ENCODE data around the gene IPO9. TPM values are rescaled to one million over a fixed set of nuclear protein-coding genes. Genes with fewer than 3 reads are reported as not detected.

IPO9 gene
- total RNA-seq, 1 donor from 2014 or later: 50.2 TPM

GRCh38 chr1:201890806-201891450 lies 62.0 kb downstream of the IPO9 start:
- DNase-seq (ENCODE audit: low read depth): no peak
- Histone ChIP-seq H2AFZ (ENCODE audit: low read depth, low read length) (no peak overlapping the region), H3K79me2 (ENCODE audit: insufficient read depth, low read length) (peaks cover 8% of the 10 kb centered on the region), H3K4me2 (ENCODE audit: low read length) (no peak overlapping the region), H3K9me3 (ENCODE audit: insufficient read depth, low read depth, low read length) (no peaks in the 10 kb centered on the region), H4K20me1 (ENCODE audit: insufficient read depth, low read length) (peaks cover 4% of the 10 kb centered on the region), H3K9ac (ENCODE audit: low read length) (no peak overlapping the region), H3K36me3 (ENCODE audit: insufficient read depth, low read length) (peaks cover 3% of the 10 kb centered on the region), H3K27me3 (ENCODE audit: insufficient read depth, low read length) (no peaks in the 10 kb centered on the region), H3K27ac (ENCODE audit: low read depth, low read length) (no peak overlapping the region), H3K4me1 (ENCODE audit: insufficient read depth, low read length) (peaks cover 15% of the 10 kb centered on the region), H3K4me3 (ENCODE audit: insufficient read depth, low read depth, low read length) (no peak overlapping the region)
- peaks cover 8% of the 10 kb centered on the region for H3K36me3 Mint-ChIP-seq (ENCODE audit: low read depth, unreplicated experiment)
- H3K4me3 Mint-ChIP-seq (ENCODE audit: unreplicated experiment): no peak overlapping the region
- TF ChIP-seq CTCF (IDR thresholded peaks at IDR 0.05; ENCODE audit: insufficient read depth, low read depth, low read length) (no peak), EZH2 (IDR thresholded peaks at IDR 0.05; ENCODE audit: insufficient read depth, low read length) (no peak)
- H3K27ac Mint-ChIP-seq (ENCODE audit: unreplicated experiment): no peak overlapping the region
- no peak for FAIRE-seq
- H3K27me3 Mint-ChIP-seq (ENCODE audit: low read depth, unreplicated experiment): peaks cover 30% of the 10 kb centered on the region
- peaks cover 15% of the 10 kb centered on the region for H3K4me1 Mint-ChIP-seq (ENCODE audit: low read depth, unreplicated experiment)
- H3K9me3 Mint-ChIP-seq (ENCODE audit: unreplicated experiment): no peaks in the 10 kb centered on the region

- H3K9ac ChIP-seq (ENCODE audit: low read length): no peak overlapping the region
- H3K4me1 ChIP-seq (ENCODE audit: insufficient read depth, low read length): peaks cover 15% of the 10 kb centered on the region
- DNase-seq (ENCODE audit: low read depth) (no peak), FAIRE-seq (no peak)
- Mint-ChIP-seq H3K27me3 (ENCODE audit: low read depth, unreplicated experiment) (peaks cover 30% of the 10 kb centered on the region), H3K36me3 (ENCODE audit: low read depth, unreplicated experiment) (peaks cover 11% of the 10 kb centered on the region), H3K27ac (ENCODE audit: unreplicated experiment) (peak overlapping the region; percentile 62), H3K4me1 (ENCODE audit: low read depth, unreplicated experiment) (peaks cover 19% of the 10 kb centered on the region), H3K9me3 (ENCODE audit: unreplicated experiment) (no peaks in the 10 kb centered on the region), H3K4me3 (ENCODE audit: unreplicated experiment) (no peak overlapping the region)
- H3K9me3 ChIP-seq (ENCODE audit: insufficient read depth, low read depth, low read length): no peaks in the 10 kb centered on the region
- H3K27ac ChIP-seq (ENCODE audit: low read depth, low read length): no peak overlapping the region
- peaks cover 4% of the 10 kb centered on the region for H4K20me1 ChIP-seq (ENCODE audit: insufficient read depth, low read length)
- H3K4me3 ChIP-seq (ENCODE audit: insufficient read depth, low read depth, low read length): no peak overlapping the region
- no peak for TF ChIP-seq CTCF (IDR thresholded peaks at IDR 0.05; ENCODE audit: insufficient read depth, low read depth, low read length)
- H3K36me3 ChIP-seq (ENCODE audit: insufficient read depth, low read length): peaks cover 3% of the 10 kb centered on the region
- peaks cover 8% of the 10 kb centered on the region for H3K79me2 ChIP-seq (ENCODE audit: insufficient read depth, low read length)
- H3K27me3 ChIP-seq (ENCODE audit: insufficient read depth, low read length): no peaks in the 10 kb centered on the region
- no peak overlapping the region for H2AFZ ChIP-seq (ENCODE audit: low read depth, low read length)
- H3K4me2 ChIP-seq (ENCODE audit: low read length): no peak overlapping the region
Measured at GRCh38 chr1:201891451-201892045, 62.6 kb downstream of the IPO9 start.

GRCh38 chr1:201892211-201892610 lies 63.3 kb downstream of the IPO9 start:
- Histone ChIP-seq H3K36me3 (ENCODE audit: insufficient read depth, low read length) (peaks cover 3% of the 10 kb centered on the region), H3K27ac (ENCODE audit: low read depth, low read length) (no peak overlapping the region), H3K27me3 (ENCODE audit: insufficient read depth, low read length) (no peaks in the 10 kb centered on the region), H3K4me2 (ENCODE audit: low read length) (no peak overlapping the region), H3K9ac (ENCODE audit: low read length) (no peak overlapping the region), H3K9me3 (ENCODE audit: insufficient read depth, low read depth, low read length) (no peaks in the 10 kb centered on the region), H4K20me1 (ENCODE audit: insufficient read depth, low read length) (peaks cover 4% of the 10 kb centered on the region), H3K4me3 (ENCODE audit: insufficient read depth, low read depth, low read length) (no peak overlapping the region), H2AFZ (ENCODE audit: low read depth, low read length) (no peak overlapping the region), H3K4me1 (ENCODE audit: insufficient read depth, low read length) (peaks cover 20% of the 10 kb centered on the region), H3K79me2 (ENCODE audit: insufficient read depth, low read length) (peaks cover 8% of the 10 kb centered on the region)
- Mint-ChIP-seq H3K4me1 (ENCODE audit: low read depth, unreplicated experiment) (peaks cover 17% of the 10 kb centered on the region), H3K27me3 (ENCODE audit: low read depth, unreplicated experiment) (peaks cover 28% of the 10 kb centered on the region), H3K27ac (ENCODE audit: unreplicated experiment) (no peak overlapping the region), H3K36me3 (ENCODE audit: low read depth, unreplicated experiment) (peaks cover 11% of the 10 kb centered on the region), H3K4me3 (ENCODE audit: unreplicated experiment) (no peak overlapping the region), H3K9me3 (ENCODE audit: unreplicated experiment) (no peaks in the 10 kb centered on the region)
- no peak for FAIRE-seq
- TF ChIP-seq EZH2 (IDR thresholded peaks at IDR 0.05; ENCODE audit: insufficient read depth, low read length): no peak
- TF ChIP-seq CTCF (IDR thresholded peaks at IDR 0.05; ENCODE audit: insufficient read depth, low read depth, low read length): no peak
- DNase-seq (ENCODE audit: low read depth): no peak

Data from astrocyte (in vitro differentiated cells and primary cell).